Epithelial cell of proximal tubule (primary cell): ENCODE measurements around the gene SRRD. TPM values are rescaled to one million over a fixed set of nuclear protein-coding genes. Genes with fewer than 3 reads are reported as not detected.

Experiments used
- DNase-seq: peaks from one replicate; pipeline ENCODE4 v3.0.0-alpha.2; 2011; ENCODE audit warnings: low read depth
- H3K4me3 ChIP-seq: 2 replicates; pipeline ENCODE4 v1.5.1; 2011; ENCODE audit warnings: low read depth, mild to moderate bottlenecking, low read length
- CTCF ChIP-seq: conservative IDR thresholded peaks from 2 replicates; pipeline ENCODE4 v1.5.1; 2012; ENCODE audit warnings: low read depth, mild to moderate bottlenecking, low read length
- total RNA-seq: library from RNA; depleted of rRNA; stranded (reverse); fragments of >200 nt; gene quantifications from 2 replicates; pipeline ENCODE4 v1.2.3, GENCODE V29; 2015

SRRD gene
- total RNA-seq, 1 donor from 2014 or later, result 17.1 TPM

- DNase-seq, result no peak
- no peak for TF ChIP-seq CTCF
- H3K4me3 ChIP-seq, result no peak overlapping the region
Observed at GRCh38 chr22:26540119-26540518, 56.4 kb downstream of the SRRD start.

- no peak for TF ChIP-seq CTCF
- H3K4me3 ChIP-seq, result no peak overlapping the region
- no peak for DNase-seq
Observed at GRCh38 chr22:26541167-26541819, 57.6 kb downstream of the SRRD start.

GRCh38 chr22:26542831-26543230 lies 59.2 kb downstream of the SRRD start:
- no peak for DNase-seq
- no peak overlapping the region for H3K4me3 ChIP-seq
- TF ChIP-seq CTCF, result no peak

Other genes with a start within 250 kb of the SRRD start
- gene ASPHD2, start 54.6 kb upstream of the SRRD start, total RNA-seq, result 7.3 and 10.4 TPM in 2 replicates
- 26.0 and 35.3 TPM in 2 replicates for gene HPS4, start 94 bp upstream of the SRRD start, total RNA-seq
- 17.8 and 26.3 TPM in 2 replicates for gene TFIP11, start 28.6 kb downstream of the SRRD start, total RNA-seq
- gene TPST2, start 106.3 kb downstream of the SRRD start, total RNA-seq, result 22.5 and 26.3 TPM in 2 replicates
- gene CRYBB1, start 134.2 kb downstream of the SRRD start, total RNA-seq, result not detected in 2 replicates
- gene CRYBA4, start 138.1 kb downstream of the SRRD start, total RNA-seq, result not detected in 2 replicates
- gene MIAT, start 173.7 kb downstream of the SRRD start, total RNA-seq, result 0.12 and 0.14 TPM in 2 replicates